Measurements from ENCODE around the gene SKIDA1.

DNA sequence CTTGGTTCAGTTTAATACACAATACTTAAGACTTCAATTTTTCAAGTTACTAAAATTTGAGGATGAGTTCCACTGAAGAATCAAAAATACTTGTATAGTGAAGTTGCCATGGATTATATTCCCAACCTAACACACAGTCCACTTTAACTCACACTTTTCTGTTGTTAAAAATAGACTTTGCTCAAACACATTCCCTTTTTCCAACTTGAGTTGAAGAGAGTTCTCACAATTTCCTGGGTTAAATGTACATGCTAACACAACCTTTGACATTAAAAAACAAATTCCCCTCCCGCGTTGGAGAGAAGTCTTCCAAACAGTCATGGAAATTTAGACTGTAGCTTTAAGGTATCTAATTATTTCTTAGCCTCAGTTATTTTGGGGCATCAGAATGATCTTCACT lies 27.1 kb downstream of the SKIDA1 start:
- TF ChIP-seq, protein P1, sequence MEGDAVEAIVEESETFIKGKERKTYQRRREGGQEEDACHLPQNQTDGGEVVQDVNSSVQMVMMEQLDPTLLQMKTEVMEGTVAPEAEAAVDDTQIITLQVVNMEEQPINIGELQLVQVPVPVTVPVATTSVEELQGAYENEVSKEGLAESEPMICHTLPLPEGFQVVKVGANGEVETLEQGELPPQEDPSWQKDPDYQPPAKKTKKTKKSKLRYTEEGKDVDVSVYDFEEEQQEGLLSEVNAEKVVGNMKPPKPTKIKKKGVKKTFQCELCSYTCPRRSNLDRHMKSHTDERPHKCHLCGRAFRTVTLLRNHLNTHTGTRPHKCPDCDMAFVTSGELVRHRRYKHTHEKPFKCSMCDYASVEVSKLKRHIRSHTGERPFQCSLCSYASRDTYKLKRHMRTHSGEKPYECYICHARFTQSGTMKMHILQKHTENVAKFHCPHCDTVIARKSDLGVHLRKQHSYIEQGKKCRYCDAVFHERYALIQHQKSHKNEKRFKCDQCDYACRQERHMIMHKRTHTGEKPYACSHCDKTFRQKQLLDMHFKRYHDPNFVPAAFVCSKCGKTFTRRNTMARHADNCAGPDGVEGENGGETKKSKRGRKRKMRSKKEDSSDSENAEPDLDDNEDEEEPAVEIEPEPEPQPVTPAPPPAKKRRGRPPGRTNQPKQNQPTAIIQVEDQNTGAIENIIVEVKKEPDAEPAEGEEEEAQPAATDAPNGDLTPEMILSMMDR (conservative IDR thresholded peaks at IDR 0.05; ENCODE audit: low read depth, low read length), result no peak
- TF ChIP-seq EZH2 (IDR thresholded peaks at IDR 0.05; ENCODE audit: borderline replicate concordance, low read depth, low read length, poor library complexity, severe bottlenecking), result no peak
